C4-2B (cell line): ENCODE results near the gene APAF1.
"Not testable (repeated sequence)": the region's sequence is repeated elsewhere in the genome, so short reads cannot be mapped to it uniquely, and the experiment has no call there.

Experiments used
- H3K27ac ChIP-seq: fragments of 450-650 bp; 2 replicates; pipeline ENCODE4 v1.5.1; 2017
- CTCF ChIP-seq: fragments of 450-650 bp; conservative IDR thresholded peaks from 2 replicates; pipeline ENCODE4 v1.5.1; 2017; ENCODE audit warnings: mild to moderate bottlenecking
- ZFX ChIP-seq: fragments of 450-650 bp; IDR thresholded peaks from 2 replicates; pipeline ENCODE4 v1.6.1; 2017

The APAF1 gene

GRCh38 chr12:98751580-98752115 lies 106.6 kb downstream of the APAF1 start:
- H3K27ac ChIP-seq, result no peak overlapping the region
- TF ChIP-seq ZFX (no peak), CTCF (no peak)

GRCh38 chr12:98752726-98753125 lies 107.6 kb downstream of the APAF1 start:
- H3K27ac ChIP-seq, result no peak overlapping the region
- no peak for TF ChIP-seq CTCF
- no peak for TF ChIP-seq ZFX

- no peak for TF ChIP-seq ZFX
- TF ChIP-seq CTCF, result no peak
- H3K27ac ChIP-seq, result no peak overlapping the region
Observed at GRCh38 chr12:98754095-98754494, 109.0 kb downstream of the APAF1 start.

GRCh38 chr12:98755855-98756254 lies 110.8 kb downstream of the APAF1 start:
- not testable (repeated sequence) for H3K27ac ChIP-seq

GRCh38 chr12:98757455-98757854 lies 112.4 kb downstream of the APAF1 start:
- H3K27ac ChIP-seq, result no peak overlapping the region
- TF ChIP-seq CTCF (no peak), ZFX (no peak)

GRCh38 chr12:98758331-98758730 lies 113.2 kb downstream of the APAF1 start:
- no peak overlapping the region for H3K27ac ChIP-seq
- TF ChIP-seq CTCF, result no peak
- TF ChIP-seq ZFX, result no peak

GRCh38 chr12:98763656-98764055 lies 118.6 kb downstream of the APAF1 start:
- no peak overlapping the region for H3K27ac ChIP-seq
- TF ChIP-seq ZFX (no peak), CTCF (no peak)

GRCh38 chr12:98767248-98767647 lies 122.2 kb downstream of the APAF1 start:
- TF ChIP-seq CTCF (no peak), ZFX (no peak)
- no peak overlapping the region for H3K27ac ChIP-seq
